Fibroblast of mammary gland (primary cell): Measurements from ENCODE around the gene KATNB1.
A peak's percentile ranks its signal among the peaks of the same experiment; 100 is the strongest.

ENCODE experiments used
- DNase-seq: peaks from one replicate; pipeline ENCODE4 v3.0.0-alpha.2; 2010; ENCODE audit warnings: low read depth
- H3K4me3 ChIP-seq: 2 replicates; pipeline ENCODE4 v1.5.1; 2011; ENCODE audit warnings: low read depth, mild to moderate bottlenecking, low read length, moderate library complexity; ENCODE audit not compliant: control insufficient read depth
- CTCF ChIP-seq: conservative IDR thresholded peaks from 2 replicates; pipeline ENCODE4 v1.5.1; 2011; ENCODE audit warnings: low read depth, low read length, inconsistent platforms; ENCODE audit not compliant: control insufficient read depth, insufficient read depth

KATNB1 gene

GRCh38 chr16:57785924-57786323 lies 50.4 kb downstream of the KATNB1 start:
- TF ChIP-seq CTCF, result no peak
- no peak for DNase-seq
- H3K4me3 ChIP-seq, result no peak overlapping the region

- H3K4me3 ChIP-seq, result no peak overlapping the region
- no peak for TF ChIP-seq CTCF
- DNase-seq, result peak; percentile 48
These were observed 51.3 kb downstream of the KATNB1 start for GRCh38 chr16:57786632-57787518.

- no peak for DNase-seq
- no peak for TF ChIP-seq CTCF
- H3K4me3 ChIP-seq, result no peak overlapping the region
These were observed 51.9 kb downstream of the KATNB1 start for GRCh38 chr16:57787519-57787905.

GRCh38 chr16:57788252-57788841 lies 52.8 kb downstream of the KATNB1 start:
- DNase-seq, result no peak
- no peak overlapping the region for H3K4me3 ChIP-seq
- TF ChIP-seq CTCF, result no peak

- no peak for TF ChIP-seq CTCF
- H3K4me3 ChIP-seq, result no peak overlapping the region
- no peak for DNase-seq
These were observed 53.4 kb downstream of the KATNB1 start for GRCh38 chr16:57788951-57789350.

GRCh38 chr16:57791195-57791892 lies 55.8 kb downstream of the KATNB1 start:
- no peak for DNase-seq
- TF ChIP-seq CTCF, result no peak
- H3K4me3 ChIP-seq, result no peak overlapping the region
